Activated naive CD4-positive, alpha-beta T cell treated with anti-CD3 and anti-CD28 coated beads, Interleukin-2, amount 10 ng/mL, durations not matched to agents 7 days and 5 days (primary cell): Measurements from ENCODE around the gene MXRA8.

ENCODE experiments used
- CTCF ChIA-PET: fragments of 350-600 bp; sonication (Branson Sonifier 250); formaldehyde crosslinking; loops from one replicate; lab custom pipeline; 2021; ENCODE audit warnings: antibody characterized with exemption; lab: Charles Lee
- DNase-seq: peaks from one replicate; pipeline ENCODE4 v3.0.0-alpha.2; 2020
- H3K27ac Mint-ChIP-seq: one replicate; pipeline ENCODE4 v1.8.0; 2021; ENCODE audit warnings: mild to moderate bottlenecking, moderate library complexity, mixed read lengths
- H3K27me3 Mint-ChIP-seq: one replicate; pipeline ENCODE4 v1.8.0; 2021; ENCODE audit warnings: mild to moderate bottlenecking, mixed read lengths
- H3K36me3 Mint-ChIP-seq: one replicate; pipeline ENCODE4 v1.8.0; 2021; ENCODE audit warnings: mixed read lengths
- H3K4me1 Mint-ChIP-seq: one replicate; pipeline ENCODE4 v1.8.0; 2021; ENCODE audit warnings: mixed read lengths
- H3K4me3 Mint-ChIP-seq: one replicate; pipeline ENCODE4 v1.8.0; 2021; ENCODE audit warnings: mild to moderate bottlenecking, moderate library complexity, mixed read lengths
- H3K9me3 Mint-ChIP-seq: one replicate; pipeline ENCODE4 v1.8.0; 2021; ENCODE audit warnings: mixed read lengths

MXRA8 gene

DNA sequence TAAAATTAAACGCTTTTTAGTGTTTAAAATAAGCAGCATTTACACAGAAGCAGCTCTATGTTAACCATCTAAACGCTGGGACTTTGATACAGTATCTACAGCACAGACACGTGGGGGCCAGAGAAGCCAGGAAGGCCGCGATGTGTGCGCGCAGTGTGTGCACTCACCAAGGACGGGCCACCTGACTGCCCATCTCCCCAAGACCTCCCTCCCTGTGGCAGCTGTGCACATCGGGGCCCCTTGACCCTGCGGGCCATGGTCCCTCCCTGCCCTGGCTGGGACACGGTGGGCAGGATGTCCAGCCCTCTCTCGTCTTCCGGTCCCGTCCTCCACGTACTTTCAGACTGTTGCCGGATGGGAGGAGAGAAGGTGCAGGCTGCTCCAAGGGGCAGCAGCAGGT is 23.1 kb downstream of the MXRA8 start:
- Mint-ChIP-seq H3K9me3 (no peaks in the 10 kb centered on the region), H3K36me3 (peaks cover 6% of the 10 kb centered on the region), H3K4me1 (no peaks in the 10 kb centered on the region), H3K27ac (no peak overlapping the region), H3K4me3 (no peak overlapping the region), H3K27me3 (peaks cover 3% of the 10 kb centered on the region)
- CTCF ChIA-PET: no interaction called here
- no peak for DNase-seq

- no peak for DNase-seq
- H3K27me3 Mint-ChIP-seq: peaks cover 3% of the 10 kb centered on the region
- H3K9me3 Mint-ChIP-seq: peaks cover 2% of the 10 kb centered on the region
- no peak overlapping the region for H3K27ac Mint-ChIP-seq
- no peaks in the 10 kb centered on the region for H3K4me1 Mint-ChIP-seq
- H3K4me3 Mint-ChIP-seq: no peak overlapping the region
- H3K36me3 Mint-ChIP-seq: peaks cover 6% of the 10 kb centered on the region
- CTCF ChIA-PET: no interaction called here
Observed at GRCh38 chr1:1334835-1335234, 23.5 kb downstream of the MXRA8 start.

DNA sequence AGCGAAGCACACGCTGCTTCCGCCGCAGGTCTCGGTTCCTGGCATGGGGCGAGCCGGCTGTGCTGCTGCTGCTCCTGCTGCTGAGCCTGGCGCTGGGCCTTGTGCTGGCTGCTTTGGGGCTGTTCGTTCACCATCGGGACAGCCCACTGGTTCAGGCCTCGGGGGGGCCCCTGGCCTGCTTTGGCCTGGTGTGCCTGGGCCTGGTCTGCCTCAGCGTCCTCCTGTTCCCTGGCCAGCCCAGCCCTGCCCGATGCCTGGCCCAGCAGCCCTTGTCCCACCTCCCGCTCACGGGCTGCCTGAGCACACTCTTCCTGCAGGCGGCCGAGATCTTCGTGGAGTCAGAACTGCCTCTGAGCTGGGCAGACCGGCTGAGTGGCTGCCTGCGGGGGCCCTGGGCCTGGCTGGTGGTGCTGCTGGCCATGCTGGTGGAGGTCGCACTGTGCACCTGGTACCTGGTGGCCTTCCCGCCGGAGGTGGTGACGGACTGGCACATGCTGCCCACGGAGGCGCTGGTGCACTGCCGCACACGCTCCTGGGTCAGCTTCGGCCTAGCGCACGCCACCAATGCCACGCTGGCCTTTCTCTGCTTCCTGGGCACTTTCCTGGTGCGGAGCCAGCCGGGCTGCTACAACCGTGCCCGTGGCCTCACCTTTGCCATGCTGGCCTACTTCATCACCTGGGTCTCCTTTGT is 24.7 kb downstream of the MXRA8 start:
- Mint-ChIP-seq H3K27ac (no peak overlapping the region), H3K9me3 (peaks cover 6% of the 10 kb centered on the region), H3K36me3 (peaks cover 4% of the 10 kb centered on the region), H3K27me3 (peaks cover 3% of the 10 kb centered on the region), H3K4me3 (no peak overlapping the region), H3K4me1 (no peaks in the 10 kb centered on the region)
- no peak for DNase-seq
- CTCF ChIA-PET: no interaction called here

DNA sequence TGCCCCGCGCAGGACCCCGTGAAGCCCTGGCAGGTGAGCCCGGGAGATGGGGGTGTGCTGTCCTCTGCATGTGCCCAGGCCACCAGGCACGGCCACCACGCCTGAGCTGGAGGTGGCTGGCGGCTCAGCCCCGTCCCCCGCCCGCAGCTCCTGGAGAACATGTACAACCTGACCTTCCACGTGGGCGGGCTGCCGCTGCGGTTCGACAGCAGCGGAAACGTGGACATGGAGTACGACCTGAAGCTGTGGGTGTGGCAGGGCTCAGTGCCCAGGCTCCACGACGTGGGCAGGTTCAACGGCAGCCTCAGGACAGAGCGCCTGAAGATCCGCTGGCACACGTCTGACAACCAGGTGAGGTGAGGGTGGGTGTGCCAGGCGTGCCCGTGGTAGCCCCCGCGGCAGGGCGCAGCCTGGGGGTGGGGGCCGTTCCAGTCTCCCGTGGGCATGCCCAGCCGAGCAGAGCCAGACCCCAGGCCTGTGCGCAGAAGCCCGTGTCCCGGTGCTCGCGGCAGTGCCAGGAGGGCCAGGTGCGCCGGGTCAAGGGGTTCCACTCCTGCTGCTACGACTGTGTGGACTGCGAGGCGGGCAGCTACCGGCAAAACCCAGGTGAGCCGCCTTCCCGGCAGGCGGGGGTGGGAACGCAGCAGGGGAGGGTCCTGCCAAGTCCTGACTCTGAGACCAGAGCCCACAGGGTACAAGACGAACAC is 25.4 kb downstream of the MXRA8 start:
- Mint-ChIP-seq H3K27ac (no peak overlapping the region), H3K9me3 (peaks cover 6% of the 10 kb centered on the region), H3K36me3 (peaks cover 4% of the 10 kb centered on the region), H3K4me3 (no peak overlapping the region), H3K4me1 (no peaks in the 10 kb centered on the region), H3K27me3 (peaks cover 3% of the 10 kb centered on the region)
- CTCF ChIA-PET: no interaction called here
- no peak for DNase-seq

- H3K4me1 Mint-ChIP-seq: no peaks in the 10 kb centered on the region
- peaks cover 6% of the 10 kb centered on the region for H3K9me3 Mint-ChIP-seq
- CTCF ChIA-PET: no interaction called here
- no peak for DNase-seq
- H3K4me3 Mint-ChIP-seq: no peak overlapping the region
- H3K36me3 Mint-ChIP-seq: peaks cover 5% of the 10 kb centered on the region
- H3K27me3 Mint-ChIP-seq: peaks cover 3% of the 10 kb centered on the region
- H3K27ac Mint-ChIP-seq: no peak overlapping the region
Observed at GRCh38 chr1:1332031-1332755, 26.2 kb downstream of the MXRA8 start.

- Mint-ChIP-seq H3K4me3 (no peak within 1 kb of the TSS), H3K27ac (no peak within 1 kb of the TSS), H3K36me3 (peaks cover 5% of the 10 kb centered on the region), H3K27me3 (peaks cover 3% of the 10 kb centered on the region), H3K9me3 (peaks cover 6% of the 10 kb centered on the region), H3K4me1 (peaks cover under 1% of the 10 kb centered on the region)
- CTCF ChIA-PET: no interaction called here
- no peak for DNase-seq
Observed at GRCh38 chr1:1331068-1331965, 27.0 kb downstream of the MXRA8 start, which contains the start of gene TAS1R3. TSS of gene TAS1R3 (plus strand) at chr1:1331280. CDS start at chr1:1331346, 66 bp downstream.

DNA sequence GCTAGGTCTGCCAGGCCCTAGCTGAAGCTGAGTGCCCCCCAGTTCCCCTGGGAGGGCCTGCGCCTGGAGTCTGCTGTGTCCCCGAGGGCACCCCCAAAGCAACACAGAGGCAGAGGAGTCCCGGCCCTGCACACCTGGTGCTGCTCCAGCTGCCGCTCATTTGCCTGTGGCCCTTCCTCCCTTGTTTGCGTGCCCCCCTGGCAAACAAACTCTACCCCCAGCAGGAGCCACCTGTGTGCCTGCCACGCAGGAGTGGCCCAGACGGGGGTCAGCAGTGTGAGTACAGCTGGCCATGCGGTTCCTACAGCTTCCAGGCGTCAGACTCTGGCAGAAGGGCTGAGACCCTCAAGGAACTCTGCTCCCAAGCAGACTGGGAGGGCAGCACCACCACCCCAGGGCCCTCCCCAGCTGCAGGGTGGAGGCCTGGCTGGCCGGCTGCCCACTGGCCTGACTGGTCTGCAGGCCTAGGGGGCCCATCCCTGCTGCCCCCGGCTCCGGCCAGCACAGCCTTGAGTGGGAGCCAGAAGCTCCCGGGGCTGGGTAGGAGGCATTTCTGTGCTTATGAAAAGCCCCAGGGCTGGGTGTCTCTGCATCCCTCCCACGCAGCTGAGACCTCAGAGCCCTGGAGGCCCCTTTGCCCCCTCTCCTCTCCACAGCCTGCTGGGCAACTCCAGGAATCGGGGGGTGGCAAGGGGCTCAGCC is 27.8 kb downstream of the MXRA8 start:
- peaks cover 6% of the 10 kb centered on the region for H3K9me3 Mint-ChIP-seq
- H3K27ac Mint-ChIP-seq: no peak overlapping the region
- H3K27me3 Mint-ChIP-seq: peaks cover 3% of the 10 kb centered on the region
- peaks cover 5% of the 10 kb centered on the region for H3K36me3 Mint-ChIP-seq
- no peak for DNase-seq
- H3K4me1 Mint-ChIP-seq: peaks cover 9% of the 10 kb centered on the region
- CTCF ChIA-PET: no interaction called here
- H3K4me3 Mint-ChIP-seq: no peak overlapping the region

DNA sequence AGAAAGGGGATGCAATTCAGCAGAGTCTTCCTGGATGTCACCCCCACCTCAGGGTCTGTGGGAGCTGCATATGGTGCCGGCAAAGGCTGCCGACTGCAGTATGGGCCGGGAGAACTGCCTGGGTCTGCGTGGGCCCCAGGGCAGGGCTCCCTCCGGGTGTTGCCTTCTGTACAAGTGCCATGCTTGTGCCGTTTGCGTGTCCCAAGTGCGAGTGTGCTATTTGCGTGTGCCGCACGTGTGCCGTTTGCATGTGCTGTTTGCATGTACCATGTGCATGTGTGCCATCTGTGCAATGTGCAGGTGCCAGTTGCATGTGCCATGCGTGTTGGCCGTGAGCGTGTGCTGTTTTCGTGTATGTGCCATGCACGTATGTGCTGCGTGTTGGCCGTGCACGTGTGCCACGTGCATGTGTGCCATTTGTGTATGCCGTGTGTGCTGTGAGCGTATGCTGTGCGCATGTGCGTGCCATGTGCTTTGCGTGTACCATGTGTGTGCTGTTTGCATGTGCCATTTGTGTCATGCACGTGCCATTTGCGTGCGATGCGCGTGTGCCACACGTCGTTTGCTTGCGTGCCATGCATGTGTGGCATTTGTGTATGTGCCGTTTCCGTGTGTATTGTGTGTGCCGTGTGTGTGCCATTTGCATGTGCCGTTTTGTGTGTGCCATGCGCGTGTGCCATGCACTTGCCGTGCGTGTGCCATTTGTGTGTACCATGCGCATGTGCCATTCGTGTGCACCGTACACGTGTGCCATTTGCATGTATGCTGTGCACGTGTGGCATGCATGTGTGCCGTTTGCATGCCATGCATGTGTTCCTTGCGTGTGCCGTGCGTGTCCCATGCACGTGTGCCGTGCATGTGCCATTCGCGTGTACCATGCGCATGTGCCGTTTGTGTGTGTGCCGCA is 28.8 kb downstream of the MXRA8 start:
- H3K36me3 Mint-ChIP-seq: peaks cover 5% of the 10 kb centered on the region
- peak overlapping the region; percentile 76 for H3K27ac Mint-ChIP-seq
- no peak for DNase-seq
- H3K4me3 Mint-ChIP-seq: no peak overlapping the region
- peaks cover 6% of the 10 kb centered on the region for H3K9me3 Mint-ChIP-seq
- CTCF ChIA-PET: no interaction called here
- peaks cover 3% of the 10 kb centered on the region for H3K27me3 Mint-ChIP-seq
- peaks cover 12% of the 10 kb centered on the region for H3K4me1 Mint-ChIP-seq

GRCh38 chr1:1328254-1328653 is 30.1 kb downstream of the MXRA8 start:
- H3K27ac Mint-ChIP-seq: no peak overlapping the region
- peaks cover 18% of the 10 kb centered on the region for H3K4me1 Mint-ChIP-seq
- H3K9me3 Mint-ChIP-seq: peaks cover 6% of the 10 kb centered on the region
- H3K4me3 Mint-ChIP-seq: no peak overlapping the region
- DNase-seq: no peak
- peaks cover 9% of the 10 kb centered on the region for H3K36me3 Mint-ChIP-seq
- CTCF ChIA-PET: interaction anchor here (1.2 kb wide), 1 partner anchor 20 kb away, joined by 3 read pairs; no protein-coding TSS in a partner anchor
- H3K27me3 Mint-ChIP-seq: no peaks in the 10 kb centered on the region

DNA sequence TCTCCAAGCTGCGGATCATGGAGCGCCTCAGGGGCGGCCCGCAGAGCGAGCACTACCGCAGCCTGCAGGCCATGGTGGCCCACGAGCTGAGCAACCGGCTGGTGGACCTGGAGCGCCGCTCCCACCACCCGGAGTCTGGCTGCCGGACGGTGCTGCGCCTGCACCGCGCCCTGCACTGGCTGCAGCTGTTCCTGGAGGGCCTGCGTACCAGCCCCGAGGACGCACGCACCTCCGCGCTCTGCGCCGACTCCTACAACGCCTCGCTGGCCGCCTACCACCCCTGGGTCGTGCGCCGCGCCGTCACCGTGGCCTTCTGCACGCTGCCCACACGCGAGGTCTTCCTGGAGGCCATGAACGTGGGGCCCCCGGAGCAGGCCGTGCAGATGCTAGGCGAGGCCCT is 31.1 kb downstream of the MXRA8 start:
- CTCF ChIA-PET: interaction anchor here (1.2 to 2.0 kb wide), 2 partner anchors 21 to 22 kb away, joined by 3 to 5 read pairs; no protein-coding TSS in a partner anchor
- Mint-ChIP-seq H3K27ac (no peak overlapping the region), H3K27me3 (no peaks in the 10 kb centered on the region), H3K36me3 (peaks cover 11% of the 10 kb centered on the region), H3K4me3 (peak overlapping the region; percentile 26), H3K4me1 (peaks cover 26% of the 10 kb centered on the region), H3K9me3 (peaks cover 6% of the 10 kb centered on the region)
- no peak for DNase-seq

GRCh38 chr1:1326075-1326605 is 32.2 kb downstream of the MXRA8 start:
- Mint-ChIP-seq H3K4me3 (peak overlapping the region; percentile 75), H3K27ac (peak overlapping the region; percentile 82)
- CTCF ChIA-PET: interaction anchor here (2.0 kb wide), 1 partner anchor 21 kb away, joined by 5 read pairs; no protein-coding TSS in a partner anchor

More at GRCh38 chr1:1326075-1326605, 32.2 kb downstream of the MXRA8 start:
- peaks cover 6% of the 10 kb centered on the region for H3K9me3 Mint-ChIP-seq
- no peak for DNase-seq
- H3K4me1 Mint-ChIP-seq: peaks cover 30% of the 10 kb centered on the region
- H3K27me3 Mint-ChIP-seq: no peaks in the 10 kb centered on the region
- H3K36me3 Mint-ChIP-seq: peaks cover 11% of the 10 kb centered on the region
